PFSK-1 (cell line): Measurements from ENCODE around the gene SLC38A10.

ENCODE experiments used
- POLR2AphosphoS5 ChIP-seq: IDR thresholded peaks from 2 replicates; pipeline ENCODE4 v1.6.1; 2012; ENCODE audit warnings: low read depth, mild to moderate bottlenecking, control low read depth, low read length, moderate library complexity
- REST ChIP-seq, 2 experiments: IDR thresholded peaks; 2 replicates each; pipeline versions ENCODE4 v1.6.1 to v1.8.0; 2011 to 2012; ENCODE audit warnings: low read depth in 2 of 2, low read length in 2 of 2, control low read depth in 1 of 2, inconsistent platforms in 1 of 2, mild to moderate bottlenecking in 1 of 2, moderate library complexity in 1 of 2; ENCODE audit not compliant: insufficient read depth in 1 of 2
- SIN3A ChIP-seq: IDR thresholded peaks from 2 replicates; pipeline ENCODE4 v1.6.1; 2012; ENCODE audit warnings: mild to moderate bottlenecking, low read length, moderate library complexity, borderline replicate concordance; ENCODE audit not compliant: insufficient read depth

GRCh38 chr17:81306491-81306890 is 11.4 kb upstream of the SLC38A10 start:
- TF ChIP-seq SIN3A = no peak
- TF ChIP-seq POLR2AphosphoS5 = no peak
- TF ChIP-seq REST (IDR thresholded peaks at IDR 0.05; ENCODE audit: insufficient read depth in 1 of 2, low read depth in 2 of 2, low read length in 2 of 2) = no peak
